Measurements from ENCODE around the gene CYTIP. TPM values are rescaled to one million over a fixed set of nuclear protein-coding genes. Genes with fewer than 3 reads are reported as not detected.

The CYTIP gene
- total and polyA plus RNA-seq, 9 of the 15 experiments (the other 6 are each of a cell fraction or from before 2014, with no cell fraction given), result 0.03 to 0.35 (median 0.26) TPM; not detected in 1

GRCh38 chr2:157388827-157389226 lies 55.1 kb downstream of the CYTIP start:
- Histone ChIP-seq H3K36me3 (ENCODE audit: control insufficient read depth, insufficient read depth, low read length) (no peaks in the 10 kb centered on the region), H3K9ac (ENCODE audit: insufficient read depth in 1 of 2, low read depth in 2 of 2, low read length in 2 of 2) (no peak overlapping the region), H4K20me1 (replicated peaks; ENCODE audit: control insufficient read depth, insufficient read depth, low read length) (no peaks in the 10 kb centered on the region), H3K79me2 (ENCODE audit: control insufficient read depth, insufficient read depth, low read length) (no peaks in the 10 kb centered on the region), H3K4me2 (ENCODE audit: insufficient read depth, low read length) (no peak overlapping the region), H3K4me3 (no peak overlapping the region), H3K9me1 (ENCODE audit: control insufficient read depth, insufficient read depth, low read length) (no peaks in the 10 kb centered on the region), H3K27me3 (ENCODE audit: control insufficient read depth in 2 of 2, insufficient read depth in 2 of 2, low read length in 2 of 2) (no peaks in the 10 kb centered on the region), H3K27ac (ENCODE audit: extremely low read depth, low read depth, low read length) (no peak overlapping the region), H2AFZ (ENCODE audit: low read depth, low read length) (no peak overlapping the region), H3K4me1 (replicated peaks in 1 of 2; ENCODE audit: control insufficient read depth in 2 of 2, insufficient read depth in 2 of 2, low read length in 2 of 2) (no peaks in the 10 kb centered on the region), H3K9me3 (replicated peaks; ENCODE audit: control insufficient read depth, insufficient read depth, low read depth, low read length) (no peaks in the 10 kb centered on the region)
- FAIRE-seq (no peak), ATAC-seq (no peak), DNase-seq (ENCODE audit: extremely low read depth in 1 of 4, low spot score in 3 of 4) (no peak)
- BruUV-seq (replicated peaks), result no TSS peak
- POLR2A ChIA-PET, result interaction anchor here (0.7 kb wide), 1 partner anchor 210 kb away, joined by 3 read pairs; no protein-coding TSS in a partner anchor
- WGBS (ENCODE audit: insufficient coverage, low coverage, missing lambda C conversion rate), result 0% methylated on average over 2 of the region's 2 CpGs
- intact Hi-C loops (cut with micrococcal nuclease) (no loop called here), in situ Hi-C loops (cut with MboI) (no loop called here)
- no peak for TF ChIP-seq CCAR2 (IDR thresholded peaks at IDR 0.05; ENCODE audit: low read depth, low read length)
- no peak for TF ChIP-seq PHF8 (IDR thresholded peaks at IDR 0.05; ENCODE audit: borderline replicate concordance, low read length)
- TF ChIP-seq IFI16 (CRISPR knock-in tag; IDR thresholded peaks at IDR 0.05), result no peak
- TF ChIP-seq BRF1 (IDR thresholded peaks at IDR 0.05; ENCODE audit: borderline replicate concordance, extremely low read depth, insufficient read length), result no peak
- no peak for TF ChIP-seq ADNP (tag; IDR thresholded peaks at IDR 0.05)
- TF ChIP-seq TFAM (CRISPR knock-in tag; conservative IDR thresholded peaks at IDR 0.05), result no peak
- TF ChIP-seq POLR2AphosphoS5 (IDR thresholded peaks at IDR 0.05; ENCODE audit: control insufficient read depth, insufficient read depth, low read depth, low read length), result no peak
- no peak for TF ChIP-seq BHLHE40 (IDR thresholded peaks at IDR 0.05; ENCODE audit: low read length)
- TF ChIP-seq XRCC4 (IDR thresholded peaks at IDR 0.05; ENCODE audit: extremely low read depth, insufficient read depth, insufficient read length), result no peak
- no peak for TF ChIP-seq ZNF57 (CRISPR knock-in tag; IDR thresholded peaks at IDR 0.05)
- TF ChIP-seq NFYB (IDR thresholded peaks at IDR 0.05; ENCODE audit: extremely low read depth, insufficient read length), result no peak
- no peak for TF ChIP-seq TBP (optimal IDR thresholded peaks at IDR 0.05; ENCODE audit: low read depth, low read length)
- TF ChIP-seq ZNF75A (CRISPR knock-in tag; IDR thresholded peaks at IDR 0.05), result no peak
- TF ChIP-seq NEUROD1 (IDR thresholded peaks at IDR 0.05; ENCODE audit: borderline replicate concordance, low read depth, low read length, partially characterized antibody), result no peak
- CTCF ChIA-PET (ENCODE audit: low intra/inter-chr PET ratio), result no interaction called here
